Esophagus muscularis mucosa (tissue), 4 donors: ENCODE data around the gene MSI2. TPM values are rescaled to one million over a fixed set of nuclear protein-coding genes. Genes with fewer than 3 reads are reported as not detected.

Source experiments
- DNase-seq: peaks from one replicate; pipeline ENCODE4 v3.0.0-alpha.2; 2017; ENCODE audit errors: extremely low spot score
- H3K27ac ChIP-seq, 4 donors: fragments of 200-600 bp; sonication (generic); replicated peaks in 1 of 4; 1 replicate in 3 of 4; 2 replicates in 1 of 4; pipeline ENCODE4 v1.5.1; 2016 to 2019; ENCODE audit warnings: mild to moderate bottlenecking in 1 of 4
- H3K27me3 ChIP-seq, 4 donors: fragments of 200-600 bp; sonication (generic); one replicate each; pipeline versions ENCODE4 v1.5.1 to v1.6.0; 2016 to 2019
- H3K36me3 ChIP-seq, 4 donors: fragments of 200-600 bp; sonication (generic); one replicate each; pipeline ENCODE4 v1.5.1; 2016 to 2019
- H3K4me1 ChIP-seq, 4 donors: fragments of 200-600 bp; sonication (generic); one replicate each; pipeline ENCODE4 v1.5.1; 2016 to 2019
- H3K4me3 ChIP-seq, 4 donors: fragments of 200-600 bp; sonication (generic); 1 replicate in 2 of 4; 2 replicates in 2 of 4; pipeline ENCODE4 v1.5.1; 2016 to 2019; ENCODE audit warnings: mild to moderate bottlenecking in 4 of 4, moderate library complexity in 1 of 4
- H3K9me3 ChIP-seq, 4 donors: fragments of 200-600 bp; sonication (generic); 1 replicate in 3 of 4; 2 replicates in 1 of 4; pipeline ENCODE4 v1.5.1; 2016 to 2019
- CTCF ChIP-seq, 3 experiments: fragments of 200-600 bp in 2 of 3; fragments of 450-650 bp in 1 of 3; sonication (generic) in 2 of 3; IDR thresholded peaks; one replicate each; pipeline ENCODE4 v1.5.1; 2017 to 2019; ENCODE audit warnings: antibody characterized with exemption in 3 of 3, mild to moderate bottlenecking in 2 of 3, moderate library complexity in 1 of 3
- EP300 ChIP-seq: sonication (generic); formaldehyde crosslinking; IDR thresholded peaks from one replicate; pipeline ENCODE4 v1.6.1; 2017; ENCODE audit warnings: antibody characterized with exemption
- POLR2A ChIP-seq: fragments of 450-650 bp; IDR thresholded peaks from one replicate; pipeline ENCODE4 v1.6.1; 2017; ENCODE audit warnings: antibody characterized with exemption, moderate library complexity, mild to moderate bottlenecking, low read depth
- POLR2AphosphoS5 ChIP-seq, 2 donors: sonication (generic); formaldehyde crosslinking; IDR thresholded peaks; one replicate each; pipeline ENCODE4 v1.6.1; 2017; ENCODE audit warnings: antibody characterized with exemption in 2 of 2
- WGBS: methylation state at CpG from one replicate; pipeline ENCODE4 v1.1.5; 2018; 5-methylcytosine and 5-hydroxymethylcytosine counted together
- intact Hi-C: fragments of 100-400 bp; cut with DNase I; formaldehyde crosslinking; loops from one replicate; pipeline ENCODE4 v1.15.1; 2023
- total RNA-seq, 4 donors: library from RNA; depleted of rRNA; stranded (reverse); fragments of >200 nt; gene quantifications; one replicate each; pipeline versions ENCODE4 v1.1.0 to v1.2.1, GENCODE V29; 2016

Gene MSI2
- total RNA-seq, 4 donors from 2014 or later: 28.8 to 39.0 (median 29.6) TPM

DNA sequence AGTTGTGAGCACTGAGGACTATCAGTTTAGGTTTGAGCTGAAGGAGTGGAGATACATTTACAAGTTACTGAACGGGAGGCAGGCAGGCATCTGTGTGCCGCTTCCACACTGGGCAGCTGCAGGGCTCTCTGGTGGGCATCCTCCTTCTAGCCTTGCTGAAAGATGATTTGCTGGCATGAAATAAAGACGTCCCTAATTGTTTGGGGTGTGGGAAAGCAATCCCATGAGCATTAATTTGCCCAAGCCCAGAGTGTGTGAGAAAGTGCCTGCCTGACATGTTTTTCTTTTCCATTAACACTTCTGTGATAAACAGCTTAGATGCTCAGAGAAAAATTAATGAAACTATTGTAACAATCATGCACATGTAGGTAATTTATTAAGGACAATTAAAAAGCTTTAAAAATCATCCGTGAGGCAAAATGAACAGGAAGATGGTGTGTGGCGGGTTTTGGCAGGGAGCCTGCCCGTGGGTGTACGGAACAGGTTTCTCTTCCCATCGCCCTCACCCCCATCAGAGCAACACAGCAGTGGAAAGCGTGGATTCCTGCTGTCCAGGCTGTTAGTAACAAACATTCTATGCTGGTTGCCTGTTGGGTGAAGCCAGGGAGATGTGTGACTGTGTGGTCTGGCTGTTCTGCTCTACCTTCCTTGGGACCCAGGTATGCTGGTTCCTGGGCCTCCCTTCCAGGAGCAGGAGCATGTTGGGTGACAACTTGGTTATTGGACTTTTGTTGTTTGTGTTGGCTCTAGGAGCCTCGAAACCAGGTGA lies 191.9 kb downstream of the MSI2 start:
- Histone ChIP-seq H3K36me3 (no peaks in the 10 kb centered on the region), H3K9me3 (no peaks in the 10 kb centered on the region), H3K4me3 (no peak overlapping the region), H3K4me1 (peaks cover 2 to 19% (median 7%) of the 10 kb centered on the region in 4 donors), H3K27ac (no peak overlapping the region), H3K27me3 (no peaks in the 10 kb centered on the region)
- no peak for DNase-seq
- TF ChIP-seq EP300 (no peak), CTCF (IDR thresholded peaks at IDR 0.05) (no peak), POLR2AphosphoS5 (IDR thresholded peaks at IDR 0.05) (no peak)
- WGBS: 73% methylated on average over 10 of the region's 10 CpGs
- intact Hi-C loops: no loop called here

- Histone ChIP-seq H3K27ac (no peak overlapping the region), H3K4me1 (peaks cover 0 to 12% (median 1%) of the 10 kb centered on the region in 4 donors), H3K4me3 (no peak overlapping the region), H3K27me3 (no peaks in the 10 kb centered on the region), H3K36me3 (no peaks in the 10 kb centered on the region), H3K9me3 (no peaks in the 10 kb centered on the region)
- TF ChIP-seq POLR2A (no peak), EP300 (no peak), POLR2AphosphoS5 (IDR thresholded peaks at IDR 0.05) (no peak), CTCF (IDR thresholded peaks at IDR 0.05) (no peak)
- WGBS: 95% methylated on average over 7 of the region's 7 CpGs
- intact Hi-C loops: no loop called here
- no peak for DNase-seq
Measured at GRCh38 chr17:57448759-57449283, 192.5 kb downstream of the MSI2 start.

GRCh38 chr17:57451191-57451590 lies 194.9 kb downstream of the MSI2 start:
- H3K36me3 ChIP-seq: no peaks in the 10 kb centered on the region
- no peak overlapping the region for H3K27ac ChIP-seq
- 98% methylated on average over 7 of the region's 8 CpGs for WGBS
- H3K9me3 ChIP-seq: no peaks in the 10 kb centered on the region
- intact Hi-C loops: no loop called here
- no peaks in the 10 kb centered on the region for H3K27me3 ChIP-seq
- H3K4me1 ChIP-seq: peaks cover 0 to 16% (median 2%) of the 10 kb centered on the region in 4 donors
- TF ChIP-seq POLR2AphosphoS5 (IDR thresholded peaks at IDR 0.05) (no peak), CTCF (IDR thresholded peaks at IDR 0.05) (no peak), POLR2A (no peak), EP300 (no peak)
- DNase-seq: no peak
- no peak overlapping the region for H3K4me3 ChIP-seq

DNA sequence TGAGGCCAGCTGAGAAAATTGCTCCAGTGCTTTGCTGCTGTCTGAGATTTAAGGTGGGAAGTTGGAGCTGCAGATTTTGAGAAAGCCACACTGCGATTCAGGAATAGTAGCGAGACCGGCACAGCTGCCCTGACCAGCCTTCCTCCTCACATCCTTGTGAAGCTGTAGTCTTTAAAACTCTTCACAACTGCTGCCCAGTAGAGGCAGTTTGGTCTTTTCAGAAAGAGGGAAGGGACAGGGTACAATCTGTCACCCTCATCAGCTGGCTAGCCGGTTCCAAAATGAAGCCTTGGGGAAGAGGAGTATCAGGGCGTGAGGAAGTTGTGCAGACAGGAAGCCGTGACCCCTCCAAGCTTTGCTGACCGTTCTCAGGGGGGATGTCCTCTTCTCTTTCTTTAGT lies 195.3 kb downstream of the MSI2 start:
- WGBS: 85% methylated on average over 7 of the region's 7 CpGs
- Histone ChIP-seq H3K36me3 (no peaks in the 10 kb centered on the region), H3K27ac (no peak overlapping the region), H3K4me3 (no peak overlapping the region), H3K9me3 (no peaks in the 10 kb centered on the region), H3K4me1 (peaks cover 0 to 19% (median 2%) of the 10 kb centered on the region in 4 donors), H3K27me3 (no peaks in the 10 kb centered on the region)
- intact Hi-C loops: no loop called here
- DNase-seq: no peak
- TF ChIP-seq POLR2AphosphoS5 (IDR thresholded peaks at IDR 0.05) (no peak), POLR2A (no peak), CTCF (IDR thresholded peaks at IDR 0.05) (no peak), EP300 (no peak)
